Subcutaneous abdominal adipose tissue (tissue), 5 donors: ENCODE results near the gene NUP107.

Source experiments
- H3K27ac ChIP-seq: one replicate; pipeline ENCODE4 v1.7.0; 2013; ENCODE audit warnings: low read depth, mild to moderate bottlenecking, inconsistent platforms, low read length, moderate library complexity
- H3K27me3 ChIP-seq, 5 donors: one replicate each; pipeline ENCODE4 v1.7.0; 2013; ENCODE audit warnings: low read length in 5 of 5, inconsistent platforms in 1 of 5; ENCODE audit not compliant: control insufficient read depth in 5 of 5, insufficient read depth in 4 of 5
- H3K36me3 ChIP-seq, 5 donors: one replicate each; pipeline ENCODE4 v1.7.0; 2013; ENCODE audit warnings: low read length in 5 of 5; ENCODE audit not compliant: control insufficient read depth in 5 of 5, insufficient read depth in 5 of 5
- H3K4me1 ChIP-seq, 5 donors: one replicate each; pipeline ENCODE4 v1.7.0; 2013; ENCODE audit warnings: low read length in 5 of 5, mild to moderate bottlenecking in 3 of 5, moderate library complexity in 1 of 5; ENCODE audit not compliant: control insufficient read depth in 5 of 5, insufficient read depth in 5 of 5
- H3K4me3 ChIP-seq, 5 donors: one replicate each; pipeline ENCODE4 v1.7.0; 2013; ENCODE audit warnings: low read length in 5 of 5, low read depth in 1 of 5
- H3K9ac ChIP-seq, 5 donors: one replicate each; pipeline ENCODE4 v1.7.0; 2013; ENCODE audit warnings: low read length in 5 of 5, mild to moderate bottlenecking in 4 of 5, moderate library complexity in 3 of 5
- H3K9me3 ChIP-seq, 5 donors: one replicate each; pipeline ENCODE4 v1.7.0; 2013; ENCODE audit warnings: low read length in 5 of 5; ENCODE audit not compliant: control insufficient read depth in 5 of 5
- donor health status: healthy.
- donor health status: healthy.
- donor health status: healthy.
- donor health status: healthy.
- donor health status: healthy.

Gene NUP107

GRCh38 chr12:68784015-68784414 lies 97.2 kb downstream of the NUP107 start:
- H3K9me3 ChIP-seq: no peaks in the 10 kb centered on the region
- H3K4me3 ChIP-seq: peak overlapping the region in 1 of 5 donors; percentile 17
- peaks cover 0 to 4% (median 0%) of the 10 kb centered on the region in 5 donors for H3K36me3 ChIP-seq
- H3K27me3 ChIP-seq: no peaks in the 10 kb centered on the region
- H3K27ac ChIP-seq: no peak overlapping the region
- H3K4me1 ChIP-seq: peaks cover 0 to 18% (median 10%) of the 10 kb centered on the region in 5 donors
- H3K9ac ChIP-seq: no peak overlapping the region

DNA sequence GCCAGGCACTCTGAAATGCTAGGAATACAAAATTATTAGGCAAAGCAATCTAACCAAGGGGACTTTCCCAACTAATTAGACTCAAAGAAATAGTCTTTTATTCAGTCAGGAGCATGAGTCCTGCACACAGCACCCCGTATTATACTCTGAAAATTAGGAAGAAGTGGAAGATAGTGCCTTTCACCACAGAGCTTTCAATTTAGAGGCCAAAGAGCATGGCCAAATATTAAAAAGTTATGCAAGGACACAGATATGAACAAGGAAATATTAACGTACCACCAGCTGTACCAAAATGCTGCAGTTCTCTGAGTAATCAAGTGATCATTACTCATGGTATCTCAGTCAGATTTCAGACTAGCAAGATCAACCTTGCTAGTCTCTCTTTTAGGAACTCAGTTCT lies 98.6 kb downstream of the NUP107 start:
- H3K4me3 ChIP-seq: no peak overlapping the region
- no peak overlapping the region for H3K9ac ChIP-seq
- H3K4me1 ChIP-seq: peaks cover 0 to 18% (median 10%) of the 10 kb centered on the region in 5 donors
- no peaks in the 10 kb centered on the region for H3K9me3 ChIP-seq
- H3K36me3 ChIP-seq: peaks cover 0 to 4% (median 0%) of the 10 kb centered on the region in 5 donors
- no peaks in the 10 kb centered on the region for H3K27me3 ChIP-seq
- H3K27ac ChIP-seq: no peak overlapping the region

DNA sequence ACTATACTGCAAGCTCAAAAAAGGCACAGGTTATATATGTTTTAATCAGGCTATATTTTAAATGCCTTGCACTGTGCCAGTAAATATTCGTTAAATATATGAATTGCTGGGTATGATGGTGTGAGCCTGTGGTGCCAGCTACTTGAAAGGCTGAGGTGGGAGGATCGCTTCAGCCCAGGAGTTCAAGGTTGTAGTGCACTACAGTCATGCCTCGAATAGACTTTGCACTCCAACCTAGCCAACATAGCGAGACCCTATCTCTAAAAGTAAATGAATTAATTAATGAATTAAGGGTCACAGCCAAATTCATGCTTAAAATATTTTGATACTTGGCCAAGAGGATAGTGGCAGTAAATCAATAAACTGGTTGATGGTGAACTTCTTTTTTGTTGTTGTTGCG lies 99.0 kb downstream of the NUP107 start:
- no peak overlapping the region for H3K4me3 ChIP-seq
- H3K4me1 ChIP-seq: peaks cover 0 to 18% (median 10%) of the 10 kb centered on the region in 5 donors
- H3K9ac ChIP-seq: no peak overlapping the region
- H3K27ac ChIP-seq: no peak overlapping the region
- H3K9me3 ChIP-seq: no peaks in the 10 kb centered on the region
- peaks cover 0 to 4% (median 0%) of the 10 kb centered on the region in 5 donors for H3K36me3 ChIP-seq
- H3K27me3 ChIP-seq: no peaks in the 10 kb centered on the region

GRCh38 chr12:68786929-68787328 lies 100.2 kb downstream of the NUP107 start:
- peaks cover 0 to 18% (median 10%) of the 10 kb centered on the region in 5 donors for H3K4me1 ChIP-seq
- no peaks in the 10 kb centered on the region for H3K27me3 ChIP-seq
- H3K36me3 ChIP-seq: peaks cover 0 to 4% (median 0%) of the 10 kb centered on the region in 5 donors
- H3K27ac ChIP-seq: no peak overlapping the region
- no peak overlapping the region for H3K9ac ChIP-seq
- H3K9me3 ChIP-seq: no peaks in the 10 kb centered on the region
- no peak overlapping the region for H3K4me3 ChIP-seq

- Histone ChIP-seq H3K9ac (no peak overlapping the region), H3K36me3 (no peaks in the 10 kb centered on the region), H3K27ac (no peak overlapping the region), H3K4me1 (peaks cover 0 to 18% (median 10%) of the 10 kb centered on the region in 5 donors), H3K4me3 (no peak overlapping the region), H3K9me3 (no peaks in the 10 kb centered on the region), H3K27me3 (no peaks in the 10 kb centered on the region)
These were observed 101.9 kb downstream of the NUP107 start for GRCh38 chr12:68788554-68789143.

DNA sequence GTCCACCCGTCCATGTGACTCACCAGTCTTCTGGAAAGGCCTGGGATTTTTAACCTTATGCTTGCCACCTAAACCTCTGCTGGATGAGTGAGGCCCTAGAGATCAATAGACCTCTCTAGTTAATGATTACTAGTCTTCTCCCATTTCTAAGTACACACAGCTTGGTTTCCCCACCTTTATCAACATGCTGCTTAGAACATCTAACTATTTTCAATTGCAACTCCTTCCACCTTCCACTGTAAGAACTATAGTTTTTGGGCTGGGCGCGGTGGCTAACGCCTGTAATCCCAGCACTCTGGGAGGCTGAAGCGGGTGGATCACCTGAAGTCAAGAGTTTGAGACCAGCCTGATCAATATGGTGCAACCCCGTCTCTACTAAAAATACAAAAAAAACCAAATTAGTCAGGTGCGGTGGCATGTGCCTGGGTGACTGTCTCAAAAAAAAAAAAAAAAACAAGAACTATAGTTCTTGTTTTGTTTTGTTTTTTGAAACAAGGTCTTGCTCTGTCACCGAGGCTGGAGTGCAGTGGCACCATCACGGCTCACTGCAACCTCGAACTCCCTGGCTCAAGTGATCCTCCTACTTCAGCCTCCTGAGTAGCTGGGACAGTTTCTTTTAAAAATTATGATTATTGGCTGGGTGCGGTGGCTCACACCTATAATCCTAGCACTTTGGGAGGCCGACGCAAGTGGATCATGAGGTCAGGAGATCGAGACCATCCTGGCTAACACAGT lies 102.5 kb downstream of the NUP107 start:
- Histone ChIP-seq H3K9me3 (no peaks in the 10 kb centered on the region), H3K36me3 (no peaks in the 10 kb centered on the region), H3K27ac (no peak overlapping the region), H3K4me1 (peaks cover 0 to 18% (median 10%) of the 10 kb centered on the region in 5 donors), H3K27me3 (no peaks in the 10 kb centered on the region), H3K9ac (no peak overlapping the region), H3K4me3 (no peak overlapping the region)

GRCh38 chr12:68790081-68790951 lies 103.5 kb downstream of the NUP107 start:
- Histone ChIP-seq H3K9me3 (no peaks in the 10 kb centered on the region), H3K4me1 (peaks cover 0 to 13% (median 7%) of the 10 kb centered on the region in 5 donors), H3K36me3 (no peaks in the 10 kb centered on the region), H3K4me3 (no peak overlapping the region), H3K27ac (no peak overlapping the region), H3K27me3 (no peaks in the 10 kb centered on the region), H3K9ac (no peak overlapping the region)

GRCh38 chr12:68790952-68791234 lies 104.1 kb downstream of the NUP107 start:
- Histone ChIP-seq H3K4me1 (peaks cover 0 to 9% (median 5%) of the 10 kb centered on the region in 5 donors), H3K27ac (no peak overlapping the region), H3K4me3 (no peak overlapping the region), H3K9me3 (no peaks in the 10 kb centered on the region), H3K36me3 (no peaks in the 10 kb centered on the region), H3K27me3 (no peaks in the 10 kb centered on the region), H3K9ac (no peak overlapping the region)

GRCh38 chr12:68791897-68792481 lies 105.2 kb downstream of the NUP107 start:
- no peaks in the 10 kb centered on the region for H3K9me3 ChIP-seq

More at GRCh38 chr12:68791897-68792481, 105.2 kb downstream of the NUP107 start:
- Histone ChIP-seq H3K4me3 (no peak overlapping the region), H3K4me1 (peaks cover 0 to 6% (median 5%) of the 10 kb centered on the region in 5 donors), H3K27ac (no peak overlapping the region), H3K36me3 (no peaks in the 10 kb centered on the region), H3K9ac (no peak overlapping the region), H3K27me3 (no peaks in the 10 kb centered on the region)
